ENCODE measurements around the gene ZKSCAN4. TPM values are rescaled to one million over a fixed set of nuclear protein-coding genes. Genes with fewer than 3 reads are reported as not detected.

ZKSCAN4 gene
- polyA plus RNA-seq, 1 of the 3 experiments (the other 2 are of a cell fraction) = 2.9 TPM

- TF ChIP-seq ZBTB33 (IDR thresholded peaks at IDR 0.05; ENCODE audit: borderline replicate concordance, low read depth) (no peak), POLR2AphosphoS5 (IDR thresholded peaks at IDR 0.05; ENCODE audit: low read depth, low read length) (peak; percentile 87), TEAD4 (IDR thresholded peaks at IDR 0.05; ENCODE audit: borderline replicate concordance, insufficient read depth) (no peak), FOXM1 (IDR thresholded peaks at IDR 0.05; ENCODE audit: low read depth) (no peak), USF1 (IDR thresholded peaks at IDR 0.05; ENCODE audit: borderline replicate concordance, low read depth) (no peak), MXI1 (IDR thresholded peaks at IDR 0.05; ENCODE audit: low read depth, low read length) (peak; percentile 68)
- TF ChIP-seq, protein P1, sequence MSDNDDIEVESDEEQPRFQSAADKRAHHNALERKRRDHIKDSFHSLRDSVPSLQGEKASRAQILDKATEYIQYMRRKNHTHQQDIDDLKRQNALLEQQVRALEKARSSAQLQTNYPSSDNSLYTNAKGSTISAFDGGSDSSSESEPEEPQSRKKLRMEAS (IDR thresholded peaks at IDR 0.05; ENCODE audit: low read depth) = peak; percentile 86
- TF ChIP-seq, protein P2, sequence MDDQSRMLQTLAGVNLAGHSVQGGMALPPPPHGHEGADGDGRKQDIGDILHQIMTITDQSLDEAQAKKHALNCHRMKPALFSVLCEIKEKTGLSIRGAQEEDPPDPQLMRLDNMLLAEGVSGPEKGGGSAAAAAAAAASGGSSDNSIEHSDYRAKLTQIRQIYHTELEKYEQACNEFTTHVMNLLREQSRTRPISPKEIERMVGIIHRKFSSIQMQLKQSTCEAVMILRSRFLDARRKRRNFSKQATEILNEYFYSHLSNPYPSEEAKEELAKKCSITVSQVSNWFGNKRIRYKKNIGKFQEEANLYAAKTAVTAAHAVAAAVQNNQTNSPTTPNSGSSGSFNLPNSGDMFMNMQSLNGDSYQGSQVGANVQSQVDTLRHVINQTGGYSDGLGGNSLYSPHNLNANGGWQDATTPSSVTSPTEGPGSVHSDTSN (IDR thresholded peaks at IDR 0.05) = no peak
Measured at GRCh38 chr6:28266962-28267694, 15.1 kb upstream of the ZKSCAN4 start, which contains the start of gene ZSCAN26 (continued).

- Histone ChIP-seq H3F3A (replicated peaks; ENCODE audit: insufficient read depth) (peaks cover 25% of the 10 kb centered on the region), H3K9me3 (no peaks in the 10 kb centered on the region), H4K20me1 (ENCODE audit: insufficient read depth) (no peaks in the 10 kb centered on the region), H3K4me2 (peak overlapping the region; percentile 83), H3K4me3 (ENCODE audit: low read depth in 2 of 2, low read length in 1 of 2) (peak overlapping the region; percentile 76 to 85), H2AFZ (ENCODE audit: low read depth) (peak overlapping the region; percentile 94), H3K27me3 (ENCODE audit: insufficient read depth) (no peaks in the 10 kb centered on the region), H3K4me1 (ENCODE audit: control insufficient read depth in 1 of 2, insufficient read depth in 2 of 2, low read depth in 1 of 2, low read length in 1 of 2) (peaks cover 0 to 10% of the 10 kb centered on the region in 2 experiments; a peak in 3 of 4 replicates), H3K9ac (peak overlapping the region; percentile 83), H3K79me2 (ENCODE audit: insufficient read depth) (peaks cover 43% of the 10 kb centered on the region), H3K36me3 (replicated peaks in 1 of 2; ENCODE audit: control insufficient read depth in 1 of 2, insufficient read depth in 2 of 2, low read length in 1 of 2) (no peaks in the 10 kb centered on the region), H3K27ac (ENCODE audit: low read depth in 2 of 2, low read length in 1 of 2) (peak overlapping the region; percentile 71 to 96), H3K9me2 (no peaks in the 10 kb centered on the region)
- ChIA-PET CTCF (interaction anchor here (0.6 to 3.8 kb wide), 6 partner anchors 14 to 133 kb away, joined by 3 to 29 read pairs (median 3); partner anchors contain the start of genes PGBD1 and ZKSCAN4), POLR2A (interaction anchor here (1.0 to 2.7 kb wide), 9 partner anchors 14 to 133 kb away, joined by 3 to 29 read pairs (median 5); partner anchors contain the start of genes PGBD1, ZKSCAN3, ZKSCAN4 and ZKSCAN8)
- no peak for DNase-seq
- WGBS (ENCODE audit: low lambda C conversion rate) = 5% methylated on average over 5 of the region's 5 CpGs
- TF ChIP-seq REST (IDR thresholded peaks at IDR 0.05; ENCODE audit: low read depth, low read length) = no peak
- TF ChIP-seq RCOR1 (IDR thresholded peaks at IDR 0.05; ENCODE audit: low read length) = no peak
- no peak for TF ChIP-seq MXI1 (IDR thresholded peaks at IDR 0.05; ENCODE audit: low read depth, low read length)
- no peak for TF ChIP-seq FOXM1 (IDR thresholded peaks at IDR 0.05; ENCODE audit: low read depth)
- no peak for TF ChIP-seq TEAD4 (IDR thresholded peaks at IDR 0.05; ENCODE audit: borderline replicate concordance, insufficient read depth)
- TF ChIP-seq YY1 (IDR thresholded peaks at IDR 0.05; ENCODE audit: low read depth) = no peak
- no peak for TF ChIP-seq FOSL2 (IDR thresholded peaks at IDR 0.05; ENCODE audit: borderline replicate concordance, low read depth)
- TF ChIP-seq, protein P2 (IDR thresholded peaks at IDR 0.05) = no peak
- no peak for TF ChIP-seq SIN3A (IDR thresholded peaks at IDR 0.05; ENCODE audit: borderline replicate concordance, low read depth, low read length)
- no peak; the same call in 1 of the 2 replicates for TF ChIP-seq TCF12 (IDR thresholded peaks at IDR 0.05)
- TF ChIP-seq FOXJ3 (CRISPR knock-in tag; IDR thresholded peaks at IDR 0.05) = no peak
- no peak for TF ChIP-seq MEF2A (IDR thresholded peaks at IDR 0.05; ENCODE audit: borderline replicate concordance, low read depth)
- TF ChIP-seq ZBTB33 (IDR thresholded peaks at IDR 0.05; ENCODE audit: borderline replicate concordance, low read depth) = no peak
- TF ChIP-seq JUND (IDR thresholded peaks at IDR 0.05) = no peak
- no peak for TF ChIP-seq NRF1 (IDR thresholded peaks at IDR 0.05; ENCODE audit: low read depth, low read length)
Measured at GRCh38 chr6:28266563-28266961, 14.5 kb upstream of the ZKSCAN4 start.

Data from SK-N-SH (cell line).